HepG2 (cell line): ENCODE measurements around the gene IP6K3. TPM values are rescaled to one million over a fixed set of nuclear protein-coding genes. Genes with fewer than 3 reads are reported as not detected.

Experiments
- ATF5 ChIP-seq: sonication (generic); formaldehyde crosslinking; IDR thresholded peaks from 2 replicates; pipeline ENCODE4 v1.4.0; 2020; ENCODE audit warnings: mild to moderate bottlenecking, low read depth, missing genetic modification reagents
- HOXA7 ChIP-seq: sonication (generic); formaldehyde crosslinking; IDR thresholded peaks from 2 replicates; pipeline ENCODE4 v1.8.1; 2022; ENCODE audit warnings: mild to moderate bottlenecking, missing genetic modification reagents, moderate library complexity
- IKZF5 ChIP-seq: IDR thresholded peaks from 2 replicates; pipeline ENCODE4 v1.6.1; 2018; ENCODE audit warnings: missing genetic modification reagents, mild to moderate bottlenecking, missing compliant biosample characterization
- KDM2A ChIP-seq: sonication (generic); formaldehyde crosslinking; IDR thresholded peaks from 2 replicates; pipeline ENCODE4 v1.4.0; 2020; ENCODE audit warnings: low read depth, missing genetic modification reagents, borderline replicate concordance
- MIER2 ChIP-seq: IDR thresholded peaks from 2 replicates; pipeline ENCODE4 v1.6.1; 2016; ENCODE audit warnings: missing biosample characterization, missing genetic modification reagents
- MZF1 ChIP-seq: sonication (generic); formaldehyde crosslinking; IDR thresholded peaks from 2 replicates; pipeline ENCODE4 v1.8.1; 2023; ENCODE audit warnings: mild to moderate bottlenecking, missing genetic modification reagents, borderline replicate concordance
- NCOR1 ChIP-seq: fragments of 200-600 bp; sonication (generic); IDR thresholded peaks from 2 replicates; pipeline ENCODE4 v1.7.0; 2017; ENCODE audit warnings: antibody characterized with exemption, low read length, borderline replicate concordance
- NFRKB ChIP-seq: fragments of 450-650 bp; IDR thresholded peaks from 2 replicates; pipeline ENCODE4 v1.6.1; 2017
- RARG ChIP-seq: sonication (generic); formaldehyde crosslinking; IDR thresholded peaks from 2 replicates; pipeline ENCODE4 v1.4.0; 2020; ENCODE audit warnings: low read depth, mild to moderate bottlenecking, missing genetic modification reagents
- RFX3 ChIP-seq: IDR thresholded peaks from 2 replicates; pipeline ENCODE4 v1.6.1; 2016; ENCODE audit warnings: missing biosample characterization, missing genetic modification reagents
- SETDB1 ChIP-seq: sonication (generic); formaldehyde crosslinking; IDR thresholded peaks from 2 replicates; pipeline ENCODE4 v1.5.1; 2020; ENCODE audit warnings: missing genetic modification reagents, mild to moderate bottlenecking, borderline replicate concordance
- SNAI1 ChIP-seq: sonication (generic); formaldehyde crosslinking; IDR thresholded peaks from 2 replicates; pipeline ENCODE4 v1.5.0; 2020; ENCODE audit warnings: mild to moderate bottlenecking, missing genetic modification reagents, borderline replicate concordance
- SP1 ChIP-seq, 2 experiments: fragments of 450-650 bp in 1 of 2; sonication (generic) in 1 of 2; formaldehyde crosslinking in 1 of 2; IDR thresholded peaks; 2 replicates each; pipeline versions ENCODE4 v1.4.0 to v1.6.1; 2016 to 2020; ENCODE audit warnings: missing genetic modification reagents in 1 of 2
- SP140L ChIP-seq: sonication (generic); formaldehyde crosslinking; IDR thresholded peaks from 2 replicates; pipeline ENCODE4 v1.4.0; 2020; ENCODE audit warnings: missing genetic modification reagents, borderline replicate concordance
- SPEN ChIP-seq: sonication (generic); formaldehyde crosslinking; IDR thresholded peaks from 2 replicates; pipeline ENCODE4 v1.5.1; 2020; ENCODE audit warnings: low read depth, mild to moderate bottlenecking, missing genetic modification reagents
- SRSF4 ChIP-seq: fragments of 200-400 bp; formaldehyde crosslinking; IDR thresholded peaks from one replicate; pipeline ENCODE4 v1.6.1; 2018; ENCODE audit warnings: mild to moderate bottlenecking, low read depth, low read length, moderate library complexity; ENCODE audit not compliant: poor library complexity, severe bottlenecking
- SSRP1 ChIP-seq: IDR thresholded peaks from 2 replicates; pipeline ENCODE4 v1.6.1; 2016; ENCODE audit warnings: control low read depth
- THAP8 ChIP-seq: sonication (generic); formaldehyde crosslinking; IDR thresholded peaks from 2 replicates; pipeline ENCODE4 v1.5.1; 2020; ENCODE audit warnings: missing genetic modification reagents, mild to moderate bottlenecking, borderline replicate concordance
- ZBTB7B ChIP-seq: sonication (generic); formaldehyde crosslinking; IDR thresholded peaks from 2 replicates; pipeline ENCODE4 v1.4.0; 2020; ENCODE audit warnings: missing genetic modification reagents
- ZKSCAN5 ChIP-seq: sonication (generic); formaldehyde crosslinking; IDR thresholded peaks from 2 replicates; pipeline ENCODE4 v1.5.1; 2020; ENCODE audit warnings: mild to moderate bottlenecking, missing genetic modification reagents
- ZNF30 ChIP-seq: sonication (generic); formaldehyde crosslinking; IDR thresholded peaks from 2 replicates; pipeline ENCODE4 v1.5.0; 2020; ENCODE audit warnings: mild to moderate bottlenecking, missing genetic modification reagents
- ZSCAN31 ChIP-seq: sonication (generic); formaldehyde crosslinking; IDR thresholded peaks from 2 replicates; pipeline ENCODE4 v1.5.0; 2020; ENCODE audit warnings: low read depth, mild to moderate bottlenecking, missing genetic modification reagents
- polyA plus RNA-seq, 8 experiments: library from polyadenylated mRNA; depleted of rRNA in 3 of 8; stranded (reverse) in 7 of 8; unstranded in 1 of 8; fragments of >200 nt; fragmentation: Illumina TruSeq in 4 of 8; extraction: Trizol in 4 of 8; gene quantifications; 2 replicates each; pipeline versions ENCODE4 v1.2.1 to v1.2.3, GENCODE V29; 2011 to 2016; ENCODE audit warnings: low read depth in 4 of 8, missing spikeins in 1 of 8, mixed read lengths in 1 of 8; ENCODE audit not compliant: insufficient read depth in 1 of 8
- total RNA-seq, 5 experiments: library from RNA; depleted of rRNA; stranded (reverse); fragments of >200 nt; fragmentation: Illumina TruSeq; extraction: Trizol; gene quantifications; 2 replicates each; pipeline ENCODE4 v1.2.3, GENCODE V29; 2016; ENCODE audit warnings: low read depth in 1 of 5
- TF ChIP-seq, protein P1 (sequence below): sonication (generic); formaldehyde crosslinking; IDR thresholded peaks from 2 replicates; pipeline ENCODE4 v1.8.0; 2022; ENCODE audit warnings: mild to moderate bottlenecking, missing genetic modification reagents; ENCODE audit not compliant: insufficient replicate concordance

IP6K3 gene
- total and polyA plus RNA-seq, 2 of the 13 experiments (the other 11 are each of a cell fraction or from before 2014, with no cell fraction given), result 0.11 to 0.18 TPM

DNA sequence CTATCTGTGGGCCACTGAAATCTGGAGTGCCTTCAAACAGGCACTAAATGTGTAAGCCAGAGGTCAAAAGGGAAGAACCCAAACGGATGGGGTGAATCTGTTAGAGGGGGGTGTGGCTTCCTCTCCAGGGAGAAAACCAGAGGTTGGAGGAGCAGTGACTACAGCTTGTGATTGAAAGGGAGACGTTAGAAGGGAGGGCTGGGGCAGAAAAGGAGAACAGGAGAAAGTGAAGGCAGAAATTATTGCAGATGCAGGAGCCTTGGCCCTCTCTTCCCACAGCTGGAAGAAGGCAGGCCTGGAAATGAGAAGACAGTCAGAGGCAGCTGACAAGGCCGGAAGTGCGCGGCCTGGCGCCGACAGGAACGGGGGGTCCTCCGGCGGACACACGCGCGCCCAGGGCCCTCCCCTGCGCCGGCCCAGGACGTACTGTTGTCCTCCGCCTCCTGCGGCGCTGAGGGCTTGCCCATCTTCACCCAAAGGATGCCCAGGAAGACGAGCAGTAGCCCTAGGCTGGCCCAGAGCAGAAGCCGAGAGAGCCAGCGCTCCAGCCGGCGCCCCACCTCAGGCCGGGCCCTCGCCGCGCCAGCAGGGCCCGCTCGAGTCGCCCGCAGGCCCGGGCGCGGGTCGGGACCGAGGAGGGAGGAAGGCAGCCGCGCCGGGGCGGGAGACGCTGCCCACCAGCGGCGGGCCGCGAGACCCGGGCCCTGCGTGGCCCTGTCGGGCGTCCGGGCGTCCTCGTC lies 41.4 kb upstream of the IP6K3 start (continued):
- no peak for TF ChIP-seq RFX3 (CRISPR knock-in tag)
- no peak for TF ChIP-seq SRSF4
- TF ChIP-seq SNAI1 (CRISPR knock-in tag), result no peak
- no peak for TF ChIP-seq NFRKB
- peak; percentile 73 for TF ChIP-seq KDM2A (CRISPR knock-in tag)
- TF ChIP-seq MZF1 (CRISPR knock-in tag), result no peak
- no peak for TF ChIP-seq SETDB1
- TF ChIP-seq ZBTB7B (CRISPR knock-in tag), result peak; percentile 74; the same call in 1 of the 2 replicates
- TF ChIP-seq NCOR1, result no peak
- no peak for TF ChIP-seq ZSCAN31 (CRISPR knock-in tag)
- peak; percentile 66; the same call in 1 of the 2 replicates for TF ChIP-seq SSRP1
- TF ChIP-seq RARG (CRISPR knock-in tag), result no peak
- peak; percentile 94 for TF ChIP-seq SPEN
- TF ChIP-seq, protein P1, sequence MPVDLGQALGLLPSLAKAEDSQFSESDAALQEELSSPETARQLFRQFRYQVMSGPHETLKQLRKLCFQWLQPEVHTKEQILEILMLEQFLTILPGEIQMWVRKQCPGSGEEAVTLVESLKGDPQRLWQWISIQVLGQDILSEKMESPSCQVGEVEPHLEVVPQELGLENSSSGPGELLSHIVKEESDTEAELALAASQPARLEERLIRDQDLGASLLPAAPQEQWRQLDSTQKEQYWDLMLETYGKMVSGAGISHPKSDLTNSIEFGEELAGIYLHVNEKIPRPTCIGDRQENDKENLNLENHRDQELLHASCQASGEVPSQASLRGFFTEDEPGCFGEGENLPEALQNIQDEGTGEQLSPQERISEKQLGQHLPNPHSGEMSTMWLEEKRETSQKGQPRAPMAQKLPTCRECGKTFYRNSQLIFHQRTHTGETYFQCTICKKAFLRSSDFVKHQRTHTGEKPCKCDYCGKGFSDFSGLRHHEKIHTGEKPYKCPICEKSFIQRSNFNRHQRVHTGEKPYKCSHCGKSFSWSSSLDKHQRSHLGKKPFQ (CRISPR knock-in tag), result no peak
- no peak for TF ChIP-seq ZKSCAN5 (CRISPR knock-in tag)
- no peak for TF ChIP-seq MIER2 (CRISPR knock-in tag)
- no peak for TF ChIP-seq ATF5 (CRISPR knock-in tag)
- TF ChIP-seq ZNF30 (CRISPR knock-in tag), result no peak
- TF ChIP-seq SP140L, result no peak
- TF ChIP-seq THAP8 (CRISPR knock-in tag), result no peak
- TF ChIP-seq SP1 (IDR thresholded peaks at IDR 0.05), result no peak
- TF ChIP-seq SP1 (CRISPR knock-in tag; IDR thresholded peaks at IDR 0.05), result peak; percentile 37; the same call in 1 of the 2 replicates
- no peak for TF ChIP-seq HOXA7 (CRISPR knock-in tag)
- TF ChIP-seq IKZF5 (CRISPR knock-in tag), result peak; percentile 51; the same call in 1 of the 2 replicates
